K562 (cell line): ENCODE data around the gene BNIP2. TPM values are rescaled to one million over a fixed set of nuclear protein-coding genes. Genes with fewer than 3 reads are reported as not detected.

Experiments used
- ATAC-seq: fragments of 200-7000 bp; cut with Tn5 transposase; 3 replicates; pipeline ENCODE4 v1.9.1; 2020; ENCODE audit warnings: moderate library complexity
- BruUV-seq: library from RNA; stranded (reverse); fragments of 400-500 nt; replicated peaks from 2 replicates; lab custom pipeline; 2021; lab: Mats Ljungman, UMichigan
- CTCF ChIA-PET: fragments of 300-600 bp; formaldehyde crosslinking; extraction: SDS; loops from one replicate; lab custom pipeline; 2021; ENCODE audit warnings: low intra/inter-chr PET ratio; lab: Yijun Ruan, JAX
- POLR2A ChIA-PET: fragments of 300-600, 350-650 bp; sonication (Branson Sonifier 250); formaldehyde crosslinking; extraction: SDS; loops from one replicate; lab custom pipeline; 2021; ENCODE audit warnings: antibody characterized with exemption, inconsistent platforms; lab: Yijun Ruan, JAX
- DNase-seq, 4 experiments: peaks; one replicate each; pipeline versions ENCODE4 v3.0.0 to v3.0.0-alpha.2; 2011 to 2018; ENCODE audit warnings: low spot score in 3 of 4, mixed read lengths in 3 of 4; ENCODE audit errors: extremely low read depth in 1 of 4
- FAIRE-seq: peaks from 2 replicates; lab custom pipeline; 2011; peaks lifted over from hg19 to GRCh38; lab: Jason Lieb, UNC
- H2AFZ ChIP-seq: 2 replicates; pipeline ENCODE4 v1.6.0; 2011; ENCODE audit warnings: low read depth, low read length, control low read depth, inconsistent platforms
- H3K27ac ChIP-seq: fragments of 200-600 bp; 3 replicates; pipeline ENCODE4 v1.8.0; 2011; ENCODE audit warnings: low read depth, mild to moderate bottlenecking, control low read depth, inconsistent platforms, low read length, moderate library complexity, mixed read lengths; ENCODE audit errors: extremely low read depth
- H3K27me3 ChIP-seq, 2 experiments: fragments of 300-600 bp in 1 of 2; 2 replicates in 1 of 2; 3 replicates in 1 of 2; pipeline versions ENCODE4 v1.6.0 to v1.8.0; 2011; ENCODE audit warnings: inconsistent platforms in 2 of 2, low read length in 2 of 2, mild to moderate bottlenecking in 1 of 2, mixed read lengths in 1 of 2, moderate library complexity in 1 of 2; ENCODE audit not compliant: control insufficient read depth in 2 of 2, insufficient read depth in 2 of 2
- H3K36me3 ChIP-seq: fragments of 300-600 bp; 3 replicates; pipeline ENCODE4 v1.8.0; 2011; ENCODE audit warnings: mild to moderate bottlenecking, low read length, inconsistent platforms; ENCODE audit not compliant: control insufficient read depth, insufficient read depth
- H3K4me1 ChIP-seq, 2 experiments: fragments of 200-600 bp in 1 of 2; replicated peaks in 1 of 2; 2 replicates in 1 of 2; 3 replicates in 1 of 2; pipeline versions ENCODE4 v1.5.1 to v1.8.0; 2011; ENCODE audit warnings: inconsistent platforms in 2 of 2, low read length in 2 of 2, mild to moderate bottlenecking in 1 of 2, mixed read lengths in 1 of 2, moderate library complexity in 1 of 2; ENCODE audit not compliant: control insufficient read depth in 2 of 2, insufficient read depth in 2 of 2
- H3K4me2 ChIP-seq: 2 replicates; pipeline ENCODE4 v1.6.1; 2011; ENCODE audit warnings: low read length, control low read depth, inconsistent platforms, mixed read lengths; ENCODE audit not compliant: insufficient read depth
- H3K4me3 ChIP-seq: fragments of 200-600 bp; sonication (generic), shearing (Covaris generic); 2 replicates; pipeline ENCODE4 v1.5.1; 2016; ENCODE audit warnings: control low read depth, inconsistent platforms
- H3K79me2 ChIP-seq: fragments of 200-600 bp; 3 replicates; pipeline ENCODE4 v1.8.0; 2011; ENCODE audit warnings: low read length, inconsistent platforms; ENCODE audit not compliant: control insufficient read depth, insufficient read depth
- H3K9ac ChIP-seq, 2 experiments: 2 replicates each; pipeline versions ENCODE4 v1.6.0 to v1.6.1; 2011; ENCODE audit warnings: low read depth in 2 of 2, low read length in 2 of 2, control low read depth in 1 of 2, inconsistent platforms in 1 of 2, mild to moderate bottlenecking in 1 of 2, mixed read lengths in 1 of 2; ENCODE audit not compliant: insufficient read depth in 1 of 2
- H3K9me1 ChIP-seq: one replicate; pipeline ENCODE4 v1.6.0; 2011; ENCODE audit warnings: inconsistent platforms, mild to moderate bottlenecking, low read length, moderate library complexity; ENCODE audit not compliant: control insufficient read depth, insufficient read depth
- H3K9me3 ChIP-seq: replicated peaks from 2 replicates; pipeline ENCODE4 v1.5.1; 2011; ENCODE audit warnings: low read depth, low read length, inconsistent platforms; ENCODE audit not compliant: control insufficient read depth, insufficient read depth
- H4K20me1 ChIP-seq: replicated peaks from 2 replicates; pipeline ENCODE4 v1.6.1; 2011; ENCODE audit warnings: low read length, inconsistent platforms, mixed read lengths; ENCODE audit not compliant: control insufficient read depth, insufficient read depth
- ZNF253 ChIP-seq: fragments of 250-450 bp; sonication (Bioruptor Pico); conservative IDR thresholded peaks from 2 replicates; pipeline ENCODE4 v1.6.1; 2021; ENCODE audit warnings: mild to moderate bottlenecking
- WGBS: fragments of 100-300 bp; shearing (Covaris generic); methylation state at CpG from one replicate; pipeline ENCODE4 v1.1.6; 2016; ENCODE audit warnings: low coverage, mixed read lengths; ENCODE audit not compliant: insufficient coverage; ENCODE audit errors: missing lambda C conversion rate; 5-methylcytosine and 5-hydroxymethylcytosine counted together
- in situ Hi-C: fragments of 300-500 bp; cut with MboI; formaldehyde crosslinking; loops from 4 replicates; pipeline ENCODE4 v1.15.0; 2018; ENCODE audit warnings: inconsistent platforms, mixed read lengths
- intact Hi-C: fragments of 100-400 bp; cut with micrococcal nuclease; formaldehyde crosslinking; loops from 2 replicates; pipeline ENCODE4 v1.14.2; 2022
- polyA plus RNA-seq, 8 experiments: library from polyadenylated mRNA; depleted of rRNA in 4 of 8; stranded (reverse) in 5 of 8; unstranded in 3 of 8; fragments of >200 nt; fragmentation: Nextera tagmentation in 2 of 8; fragmentation: Illumina TruSeq in 1 of 8; extraction: Ambion mirVana in 2 of 8; extraction: Trizol in 1 of 8; gene quantifications; 2 replicates each; pipeline versions ENCODE4 v1.2.1 to v1.2.3, GENCODE V29; 2011 to 2014; ENCODE audit warnings: inconsistent platforms in 1 of 8, missing spikeins in 1 of 8
- total RNA-seq, 7 experiments: library from RNA; depleted of rRNA in 6 of 7; stranded (reverse); fragments of >200 nt in 6 of 7; fragmentation: Illumina TruSeq in 2 of 7; extraction: Trizol in 2 of 7; gene quantifications; 2 replicates each; pipeline versions ENCODE4 v1.2.1 to v1.2.3, GENCODE V29; 2011 to 2021; ENCODE audit warnings: low replicate concordance in 1 of 7

BNIP2 gene
- total and polyA plus RNA-seq, 9 of the 15 experiments (the other 6 are each of a cell fraction or from before 2014, with no cell fraction given): 19.6 to 88.0 (median 52.5) TPM

DNA sequence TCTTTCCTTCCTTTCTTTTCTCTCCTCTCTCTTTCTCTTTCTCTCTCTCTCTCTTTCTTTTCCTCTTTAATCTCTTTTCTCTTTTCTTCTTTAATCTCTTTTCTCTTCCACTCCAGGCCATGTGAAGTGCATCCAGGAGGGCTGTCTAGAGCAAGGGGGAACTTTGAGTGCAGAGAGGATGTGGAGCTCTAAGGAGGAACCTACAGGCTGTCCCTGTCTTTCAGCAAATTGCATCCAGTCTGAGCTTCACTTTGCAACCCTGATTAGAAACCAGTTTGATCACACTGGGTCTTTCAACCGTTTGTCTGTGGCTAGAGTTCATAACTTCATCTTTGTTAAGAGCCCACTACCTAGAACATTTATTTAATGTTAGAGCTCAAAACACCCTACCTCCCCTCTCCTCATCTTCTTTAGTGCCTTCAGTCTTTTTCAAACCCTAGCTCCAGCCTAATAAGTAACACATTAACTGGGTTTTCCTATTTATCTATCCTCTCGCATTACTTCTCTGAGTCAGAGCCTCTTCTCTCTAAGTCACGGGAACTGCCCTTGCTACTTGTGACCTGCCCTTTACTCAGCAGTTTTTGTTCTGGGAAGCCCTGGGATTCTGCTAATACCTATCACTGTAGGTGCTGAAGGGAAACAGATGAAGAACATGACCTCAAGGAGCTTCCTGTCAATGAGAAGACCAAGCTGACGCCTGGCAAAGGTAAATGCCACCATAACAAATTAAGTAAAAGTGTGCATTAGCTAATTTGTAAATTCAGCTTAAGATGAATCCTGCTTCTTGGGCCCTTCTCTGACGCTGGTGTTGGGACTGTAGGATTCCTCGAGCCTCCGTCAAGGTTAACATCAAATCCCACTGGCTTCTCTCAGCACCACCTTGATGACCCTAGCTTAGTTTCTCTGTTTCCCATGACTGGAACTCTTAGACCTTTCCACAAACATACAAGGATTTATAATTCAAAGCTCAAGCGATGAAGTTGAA is 77.6 kb downstream of the BNIP2 start, which contains the start of gene GCNT3:
GCNT3 (plus strand) TSS at position 508 of the 985 bp plus-strand sequence. CDS start 6,456 bp downstream, outside the sequence.
- FAIRE-seq: no peak
- no TSS peak for BruUV-seq
- no peak for ATAC-seq
- Histone ChIP-seq H3K79me2 (no peaks in the 10 kb centered on the region), H3K9ac (no peak within 1 kb of the TSS), H3K4me1 (no peaks in the 10 kb centered on the region), H3K9me1 (no peaks in the 10 kb centered on the region), H3K4me2 (no peak within 1 kb of the TSS), H2AFZ (no peak within 1 kb of the TSS), H3K4me3 (no peak within 1 kb of the TSS), H3K27ac (no peak within 1 kb of the TSS), H3K27me3 (0 out of 5 replicates have a peak, but pooled peaks cover 0 to 4% of the 10 kb centered on the region in 2 experiments), H3K36me3 (no peaks in the 10 kb centered on the region), H4K20me1 (no peaks in the 10 kb centered on the region), H3K9me3 (no peaks in the 10 kb centered on the region)
- TF ChIP-seq ZNF253 (CRISPR knock-in tag): no peak
- DNase-seq: no peak
- ChIA-PET CTCF (no interaction called here), POLR2A (interaction anchor here (1.2 kb wide), 2 partner anchors 75 to 250 kb away, joined by 3 read pairs; no protein-coding TSS in a partner anchor)
- in situ Hi-C loops: no loop called here
- WGBS: 2% methylated on average over 8 of the region's 8 CpGs
- intact Hi-C loops: no loop called here
